Lower leg skin (tissue), 3 donors: ENCODE data around the gene TALDO1.

ENCODE experiments used
- POLR2A ChIP-seq, 2 donors: fragments of 450-650 bp; IDR thresholded peaks; one replicate each; pipeline ENCODE4 v1.6.1; 2016 to 2017; ENCODE audit warnings: antibody characterized with exemption in 2 of 2, mild to moderate bottlenecking in 1 of 2, moderate library complexity in 1 of 2
- TF ChIP-seq, protein P1 (sequence below), 3 donors: fragments of 450-650 bp; IDR thresholded peaks; one replicate each; pipeline ENCODE4 v1.5.1; 2016; ENCODE audit warnings: antibody characterized with exemption in 3 of 3, mild to moderate bottlenecking in 3 of 3, moderate library complexity in 2 of 3

DNA sequence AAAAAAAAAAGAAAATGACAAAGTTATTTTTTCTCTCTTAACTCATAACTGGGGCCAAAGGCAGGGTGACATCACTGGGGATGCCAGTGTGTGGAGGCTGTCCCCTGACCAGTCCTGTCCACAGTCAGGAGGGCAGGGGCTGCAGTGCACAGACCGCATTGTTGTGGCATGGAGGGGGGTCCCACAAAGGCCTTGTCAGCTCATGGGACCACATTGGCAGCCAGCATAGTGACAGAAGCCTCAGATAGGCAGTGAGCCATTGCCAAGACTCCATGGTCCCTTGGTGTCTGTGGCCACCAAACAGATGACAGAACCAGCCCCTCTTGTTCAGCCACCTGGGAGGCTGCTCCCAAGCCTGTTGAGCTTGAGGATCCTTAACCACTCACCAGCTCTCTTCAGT lies 47.5 kb upstream of the TALDO1 start:
- TF ChIP-seq, protein P1, sequence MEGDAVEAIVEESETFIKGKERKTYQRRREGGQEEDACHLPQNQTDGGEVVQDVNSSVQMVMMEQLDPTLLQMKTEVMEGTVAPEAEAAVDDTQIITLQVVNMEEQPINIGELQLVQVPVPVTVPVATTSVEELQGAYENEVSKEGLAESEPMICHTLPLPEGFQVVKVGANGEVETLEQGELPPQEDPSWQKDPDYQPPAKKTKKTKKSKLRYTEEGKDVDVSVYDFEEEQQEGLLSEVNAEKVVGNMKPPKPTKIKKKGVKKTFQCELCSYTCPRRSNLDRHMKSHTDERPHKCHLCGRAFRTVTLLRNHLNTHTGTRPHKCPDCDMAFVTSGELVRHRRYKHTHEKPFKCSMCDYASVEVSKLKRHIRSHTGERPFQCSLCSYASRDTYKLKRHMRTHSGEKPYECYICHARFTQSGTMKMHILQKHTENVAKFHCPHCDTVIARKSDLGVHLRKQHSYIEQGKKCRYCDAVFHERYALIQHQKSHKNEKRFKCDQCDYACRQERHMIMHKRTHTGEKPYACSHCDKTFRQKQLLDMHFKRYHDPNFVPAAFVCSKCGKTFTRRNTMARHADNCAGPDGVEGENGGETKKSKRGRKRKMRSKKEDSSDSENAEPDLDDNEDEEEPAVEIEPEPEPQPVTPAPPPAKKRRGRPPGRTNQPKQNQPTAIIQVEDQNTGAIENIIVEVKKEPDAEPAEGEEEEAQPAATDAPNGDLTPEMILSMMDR (IDR thresholded peaks at IDR 0.05) = no peak
- no peak for TF ChIP-seq POLR2A (IDR thresholded peaks at IDR 0.05)
